HG02642 (cell line): ENCODE data around the gene OR13H1.
"Not testable (repeated sequence)": the region's sequence is repeated elsewhere in the genome, so short reads cannot be mapped to it uniquely, and the experiment has no call there.

Experiments
- ATAC-seq: cut with Tn5 transposase; IDR thresholded peaks from one replicate; pipeline ENCODE4 v1.9.1; 2021; ENCODE audit warnings: mild to moderate bottlenecking; ENCODE audit not compliant: unreplicated experiment, poor library complexity

Gene OR13H1, protein sequence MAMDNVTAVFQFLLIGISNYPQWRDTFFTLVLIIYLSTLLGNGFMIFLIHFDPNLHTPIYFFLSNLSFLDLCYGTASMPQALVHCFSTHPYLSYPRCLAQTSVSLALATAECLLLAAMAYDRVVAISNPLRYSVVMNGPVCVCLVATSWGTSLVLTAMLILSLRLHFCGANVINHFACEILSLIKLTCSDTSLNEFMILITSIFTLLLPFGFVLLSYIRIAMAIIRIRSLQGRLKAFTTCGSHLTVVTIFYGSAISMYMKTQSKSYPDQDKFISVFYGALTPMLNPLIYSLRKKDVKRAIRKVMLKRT

DNA sequence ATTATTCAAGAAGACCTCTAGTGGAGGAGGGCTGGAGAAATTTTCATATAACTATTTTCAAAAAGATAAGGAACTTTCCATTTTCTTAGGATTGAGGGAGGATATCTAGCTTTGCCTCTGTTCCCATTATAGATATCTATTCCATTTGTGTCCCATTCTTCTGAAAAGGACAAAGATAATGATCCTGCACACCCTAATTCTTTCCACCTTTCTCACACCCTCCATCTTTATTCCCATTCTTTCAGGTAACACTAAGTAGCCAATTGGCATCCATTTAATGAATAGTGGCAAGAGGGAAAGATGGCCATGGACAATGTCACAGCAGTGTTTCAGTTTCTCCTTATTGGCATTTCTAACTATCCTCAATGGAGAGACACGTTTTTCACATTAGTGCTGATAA is at the start of gene OR13H1:
OR13H1 (plus strand) TSS at position 301 of the 400 bp plus-strand sequence; CDS start at position 301, 0 bp downstream.
- ATAC-seq = no peak

DNA sequence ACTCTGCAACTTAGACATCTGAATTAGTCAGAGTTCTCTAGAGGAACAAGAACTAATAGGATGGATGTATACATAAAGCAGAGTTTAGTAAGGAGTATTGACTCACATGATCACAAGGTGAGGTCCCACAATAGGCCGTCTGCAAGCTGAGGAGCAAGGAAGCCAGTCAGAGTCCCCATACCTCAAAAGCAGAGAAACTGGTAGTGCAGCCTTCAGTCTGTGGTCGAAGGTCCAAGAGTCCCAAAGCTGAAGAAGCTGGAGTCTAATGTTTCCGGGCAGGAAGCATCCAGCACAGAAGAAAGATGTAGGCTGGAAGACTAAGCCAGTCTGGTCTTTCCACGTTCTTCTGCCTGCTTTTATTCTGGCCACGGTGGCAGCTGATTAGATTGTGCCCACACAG is 42.3 kb upstream of the OR13H1 start:
- not testable (repeated sequence) for ATAC-seq

DNA sequence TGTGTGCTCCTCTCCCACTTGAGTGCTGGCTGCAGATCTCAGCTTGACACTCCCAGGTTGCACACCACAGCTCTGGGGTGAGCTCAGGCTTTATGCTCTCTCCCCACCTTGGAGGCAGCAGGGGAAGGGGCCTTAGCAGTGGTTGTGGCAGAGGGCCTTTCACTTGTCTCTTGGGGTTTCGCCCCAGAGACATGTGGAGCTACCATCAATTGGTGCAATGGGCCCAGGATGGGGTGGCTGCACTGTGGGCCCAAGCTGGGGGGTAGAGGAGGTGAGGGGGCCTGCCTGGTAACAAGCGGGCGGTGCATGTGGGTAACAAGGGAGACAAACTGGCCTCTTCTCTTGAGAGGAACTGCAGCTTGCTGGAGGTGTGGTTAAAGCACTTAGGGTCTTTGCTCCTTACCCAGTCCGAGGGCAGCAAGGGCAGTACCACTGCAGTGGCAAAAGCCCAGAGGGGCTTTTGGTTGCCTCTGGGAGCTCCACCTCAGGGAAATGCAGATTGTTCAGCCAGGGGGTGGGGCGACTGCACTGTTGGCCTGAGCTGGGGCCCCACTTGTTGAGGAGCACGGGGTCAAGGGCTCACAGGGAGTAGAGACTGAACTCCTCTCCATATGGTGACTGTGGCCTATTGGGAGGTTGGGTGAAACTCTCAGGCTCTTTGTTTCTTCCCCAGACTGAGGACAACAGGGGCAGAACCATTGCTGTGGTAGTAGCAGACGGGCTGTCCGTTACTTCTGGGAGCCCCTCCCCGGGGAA is 30.5 kb upstream of the OR13H1 start:
- ATAC-seq = no peak

DNA sequence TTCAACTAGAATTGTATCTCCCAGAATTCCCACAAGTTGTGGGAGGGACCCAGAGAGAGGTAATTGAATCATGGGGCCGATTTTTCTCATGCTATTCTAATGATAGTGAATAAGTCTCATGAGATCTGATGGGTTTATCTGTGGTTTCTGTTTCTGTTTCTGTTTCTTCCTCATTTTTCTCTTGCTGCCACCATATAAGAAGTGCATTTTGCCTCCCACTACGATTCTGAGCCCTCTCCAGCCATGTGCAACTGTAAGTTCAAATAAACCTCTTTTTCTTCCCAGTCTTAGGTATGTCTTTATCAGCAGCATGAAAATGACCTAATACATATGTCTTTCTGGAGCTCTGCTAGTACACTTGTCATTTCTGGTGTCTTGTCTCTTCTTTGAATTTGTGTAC is 22.1 kb upstream of the OR13H1 start:
- ATAC-seq = no peak

DNA sequence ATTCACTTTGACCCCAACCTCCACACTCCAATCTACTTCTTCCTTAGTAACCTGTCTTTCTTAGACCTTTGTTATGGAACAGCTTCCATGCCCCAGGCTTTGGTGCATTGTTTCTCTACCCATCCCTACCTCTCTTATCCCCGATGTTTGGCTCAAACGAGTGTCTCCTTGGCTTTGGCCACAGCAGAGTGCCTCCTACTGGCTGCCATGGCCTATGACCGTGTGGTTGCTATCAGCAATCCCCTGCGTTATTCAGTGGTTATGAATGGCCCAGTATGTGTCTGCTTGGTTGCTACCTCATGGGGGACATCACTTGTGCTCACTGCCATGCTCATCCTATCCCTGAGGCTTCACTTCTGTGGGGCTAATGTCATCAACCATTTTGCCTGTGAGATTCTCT is 344 bp downstream of the OR13H1 start:
- ATAC-seq = no peak

DNA sequence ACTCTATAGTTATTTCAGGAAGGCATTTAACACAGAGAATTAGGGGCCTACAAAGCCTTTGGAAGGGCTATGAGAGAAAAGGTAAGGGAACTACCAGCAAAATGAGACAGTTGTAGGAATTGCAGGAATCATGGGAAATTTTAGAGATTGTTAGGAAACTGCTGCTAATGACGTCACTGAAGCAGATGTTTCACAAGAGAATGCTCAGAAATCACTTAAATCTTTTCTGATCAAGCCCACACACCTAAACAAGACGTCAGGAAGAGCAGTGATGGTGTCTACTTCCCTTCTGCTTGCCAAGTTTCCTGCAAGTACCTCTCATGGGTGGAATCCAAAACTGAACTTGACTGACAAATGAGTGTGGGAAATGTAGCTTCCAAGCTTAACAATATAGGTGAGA is 5.1 kb downstream of the OR13H1 start:
- ATAC-seq = no peak

DNA sequence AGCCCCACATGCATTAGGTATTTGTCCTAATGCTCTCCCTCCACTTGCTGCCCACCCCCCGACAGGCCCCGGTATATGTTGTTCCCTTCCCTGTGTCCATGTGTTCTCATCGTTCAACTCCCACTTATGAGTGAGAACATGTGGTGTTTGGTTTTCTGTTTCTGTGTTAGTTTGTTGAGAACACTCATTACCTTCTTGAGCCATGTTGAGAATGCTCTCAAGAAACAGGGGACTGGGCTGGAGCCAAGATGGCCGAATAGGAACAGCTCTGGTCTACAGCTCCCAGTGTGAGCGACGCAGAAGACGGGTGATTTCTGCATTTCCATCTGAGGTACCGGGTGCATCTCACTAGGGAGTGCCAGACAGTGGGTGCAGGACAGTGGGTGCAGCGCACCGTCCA is 8.6 kb downstream of the OR13H1 start:
- not testable (repeated sequence) for ATAC-seq

DNA sequence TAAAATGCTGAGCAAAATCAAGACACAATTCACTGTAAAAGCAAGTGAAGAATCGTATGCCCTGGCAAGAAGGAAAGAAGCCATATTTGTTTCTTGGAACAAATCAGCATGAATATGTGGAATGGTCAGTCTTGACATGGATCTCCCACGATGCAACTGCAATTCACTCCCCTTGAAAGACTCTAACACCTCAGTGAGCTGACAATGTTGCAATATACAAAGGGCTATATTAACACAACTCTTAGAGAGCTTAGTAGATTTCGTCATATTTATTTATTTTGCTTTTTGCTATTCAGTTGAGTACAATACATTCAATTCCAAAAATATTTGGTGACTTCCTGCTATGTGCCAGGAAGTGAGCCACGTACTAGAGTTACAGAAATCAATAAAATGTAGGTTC is 14.7 kb downstream of the OR13H1 start:
- ATAC-seq = no peak

DNA sequence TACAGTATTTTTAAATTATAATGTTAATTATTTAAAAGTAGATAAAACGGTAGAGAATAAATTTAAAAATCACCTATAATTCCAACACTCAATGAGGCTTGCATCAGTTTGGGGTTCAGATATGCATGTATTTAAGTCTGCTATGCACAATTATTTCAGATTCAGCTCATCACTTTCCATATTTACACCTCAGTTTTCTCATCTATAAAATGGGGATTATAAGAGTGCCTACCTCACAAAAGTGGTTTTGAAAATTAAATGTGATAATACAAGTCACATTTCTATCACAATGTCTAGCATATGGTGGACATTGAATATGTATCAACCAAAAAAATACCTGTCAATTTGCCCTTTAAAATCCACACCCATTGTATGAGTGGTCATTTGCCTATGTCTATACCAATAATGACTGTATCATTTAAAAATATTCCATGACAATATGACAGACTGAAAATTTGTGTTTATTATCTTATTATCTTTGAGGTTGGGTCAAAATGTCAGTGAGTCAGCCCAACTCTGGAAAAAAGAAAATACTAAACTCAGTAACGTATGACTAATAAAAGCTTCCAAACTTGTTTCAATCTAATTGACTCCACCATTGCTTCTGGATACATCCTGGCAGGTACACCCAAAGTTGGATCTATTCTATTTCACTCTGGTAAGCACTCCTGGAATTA is 20.8 kb downstream of the OR13H1 start:
- no peak for ATAC-seq

DNA sequence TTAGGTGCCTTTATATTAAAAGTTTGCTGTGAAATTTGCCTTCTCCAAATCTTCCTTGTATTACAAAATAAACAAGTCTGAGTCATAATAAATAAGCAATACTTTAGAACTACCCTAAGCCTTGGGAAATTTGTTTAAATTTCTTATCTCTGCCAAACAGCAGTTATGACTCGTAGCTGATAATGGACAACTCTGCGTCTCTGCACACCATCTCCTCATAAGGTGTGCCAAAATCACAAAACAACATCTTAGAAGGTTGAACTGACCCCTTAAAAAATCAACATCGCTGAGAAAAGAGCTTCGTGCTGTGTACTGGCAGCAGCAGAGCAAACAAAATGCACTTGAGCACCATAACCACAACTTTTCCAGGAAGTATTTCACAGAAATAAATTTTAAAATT is 22.0 kb downstream of the OR13H1 start:
- ATAC-seq = no peak

DNA sequence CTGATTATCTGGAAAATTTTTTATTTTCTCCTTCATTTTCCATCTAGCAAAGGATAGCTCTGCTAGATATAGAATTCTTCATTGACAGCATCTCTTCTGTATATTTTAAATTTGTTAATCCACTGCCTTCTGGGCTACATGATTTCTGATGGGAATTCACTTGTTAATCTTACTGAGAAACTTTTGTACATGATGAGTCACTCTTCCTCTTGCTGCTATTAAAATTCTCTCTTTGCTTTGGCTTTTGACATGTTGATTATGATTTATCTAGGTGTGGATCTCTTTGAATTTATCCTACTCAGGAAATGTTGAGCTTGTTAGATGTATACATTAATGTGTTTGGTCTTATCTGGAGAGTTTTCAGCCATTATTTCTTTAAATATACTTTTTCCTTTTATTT is 27.5 kb downstream of the OR13H1 start:
- ATAC-seq = no peak

DNA sequence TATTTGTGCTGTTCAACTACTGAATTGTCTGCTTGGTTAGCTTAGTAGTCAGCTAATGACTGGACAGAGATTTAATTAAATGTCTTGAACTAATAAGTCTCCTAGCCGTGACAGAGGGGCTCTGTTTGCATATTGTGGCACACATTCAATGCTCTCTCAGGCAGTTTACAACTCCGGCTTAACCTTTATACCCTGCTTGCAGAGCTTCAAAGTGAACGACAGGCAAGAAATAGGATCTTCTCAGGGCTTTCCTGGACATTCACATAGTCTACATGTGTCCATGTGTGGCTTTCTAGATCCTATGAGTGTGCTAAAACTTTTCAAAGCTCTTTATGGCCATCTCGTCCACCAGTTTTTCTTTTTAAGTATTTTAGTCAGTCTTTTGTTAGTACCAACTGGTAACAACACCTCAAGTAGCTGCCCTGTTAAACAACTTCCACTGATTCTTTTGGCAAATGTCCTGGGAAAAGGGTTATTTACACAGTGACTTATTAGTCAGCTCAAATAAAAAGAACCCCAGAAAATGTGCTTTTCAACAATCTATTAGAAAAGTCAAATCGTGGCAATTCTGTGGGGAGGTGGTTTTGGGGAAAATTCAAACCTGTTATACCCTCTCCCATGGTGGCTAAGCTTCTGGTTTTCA is 28.6 kb downstream of the OR13H1 start:
- ATAC-seq = no peak

DNA sequence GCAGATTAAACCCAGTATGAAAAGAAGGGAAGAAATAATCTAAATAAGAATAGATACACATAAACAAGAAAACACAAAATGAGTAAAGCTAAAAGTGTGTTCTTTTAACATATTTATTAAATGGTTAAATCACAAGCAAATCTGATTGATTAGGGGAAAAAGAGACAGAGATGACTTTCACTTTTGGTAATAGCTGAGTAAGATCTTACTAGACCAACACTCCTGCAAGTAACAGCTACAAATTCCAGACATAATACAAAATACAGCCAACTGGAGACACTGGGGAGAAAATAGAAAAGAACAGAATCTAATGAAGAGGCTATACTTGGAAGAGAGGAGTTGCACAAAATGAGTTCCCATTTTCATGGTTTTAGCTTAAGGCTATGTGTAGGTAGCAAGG is 33.5 kb downstream of the OR13H1 start:
- ATAC-seq = no peak

DNA sequence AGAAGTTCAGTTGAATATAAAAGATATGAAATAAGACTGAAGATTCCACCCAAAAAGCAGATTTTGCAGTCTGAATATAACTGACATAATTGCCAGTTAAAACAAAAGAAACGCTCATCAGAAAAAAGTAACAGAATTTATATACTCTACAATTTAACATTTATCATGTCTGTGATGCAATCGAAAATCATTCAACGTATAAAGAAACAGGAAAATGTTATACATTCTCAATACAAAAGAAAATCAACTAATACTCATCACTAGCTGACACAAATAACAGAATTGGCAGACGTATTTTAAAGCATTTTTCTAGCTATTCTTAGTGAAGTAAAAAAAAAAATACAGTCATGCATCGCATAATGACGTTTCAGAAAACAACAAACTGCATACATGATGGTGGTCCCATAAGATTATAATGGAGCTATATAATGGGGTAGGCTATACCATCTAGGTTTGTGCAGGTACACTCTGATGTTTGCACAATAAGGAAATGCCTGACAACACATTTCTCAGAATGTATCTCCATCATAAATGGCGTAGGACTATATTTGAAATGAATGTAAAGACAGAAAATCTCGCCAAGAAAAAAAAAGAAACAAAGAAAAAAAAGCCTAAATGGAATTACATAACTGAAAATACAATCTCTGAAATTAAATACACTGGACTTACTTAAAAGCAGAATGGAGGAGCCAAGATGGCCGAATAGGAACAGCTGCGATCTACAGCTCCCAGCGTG is 34.3 kb downstream of the OR13H1 start:
- no peak for ATAC-seq

DNA sequence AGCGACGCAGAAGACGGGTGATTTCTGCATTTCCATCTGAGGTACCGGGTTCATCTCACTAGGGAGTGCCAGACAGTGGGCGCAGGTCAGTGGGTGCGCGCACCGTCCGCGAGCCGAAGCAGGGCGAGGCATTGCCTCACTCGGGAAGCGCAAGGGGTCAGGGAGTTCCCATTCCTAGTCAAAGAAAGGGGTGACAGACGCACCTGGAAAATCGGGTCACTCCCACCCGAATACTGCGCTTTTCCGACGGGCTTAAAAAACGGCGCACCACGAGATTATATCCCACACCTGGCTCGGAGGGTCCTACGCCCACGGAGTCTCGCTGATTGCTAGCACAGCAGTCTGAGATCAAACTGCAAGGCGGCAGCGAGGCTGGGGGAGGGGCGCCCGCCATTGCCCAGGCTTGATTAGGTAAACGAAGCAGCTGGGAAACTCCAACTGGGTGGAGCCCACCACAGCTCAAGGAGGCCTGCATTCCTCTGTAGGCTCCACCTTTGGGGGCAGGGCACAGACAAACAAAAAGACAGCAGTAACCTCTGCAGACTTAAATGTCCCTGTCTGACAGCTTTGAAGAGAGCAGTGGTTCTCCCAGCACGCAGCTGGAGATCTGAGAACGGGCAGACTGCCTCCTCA is 35.0 kb downstream of the OR13H1 start:
- ATAC-seq = not testable (repeated sequence)

DNA sequence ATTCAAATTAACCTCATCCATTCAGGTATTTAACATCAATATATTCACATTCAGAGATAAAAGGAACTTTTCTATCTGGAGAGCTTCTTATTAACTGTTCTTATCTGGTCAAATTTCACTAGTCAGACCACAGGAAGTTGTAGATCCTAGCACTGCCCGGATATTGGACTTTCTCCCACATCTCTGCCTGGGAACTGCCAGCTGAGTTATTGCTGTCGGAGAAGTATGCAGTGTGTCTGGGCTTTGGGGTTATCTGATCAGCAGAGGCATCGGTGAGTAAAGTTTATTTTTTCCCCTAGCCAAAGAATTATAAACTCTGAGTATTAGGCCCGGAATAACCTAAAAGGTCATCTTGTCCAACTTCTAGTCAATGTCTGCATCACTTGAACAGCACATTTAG is 45.1 kb downstream of the OR13H1 start:
- no peak for ATAC-seq
